Panc1 (cell line): ENCODE measurements around the gene CRIP2.

Experiments
- POLR2AphosphoS5 ChIP-seq: IDR thresholded peaks from 2 replicates; pipeline ENCODE4 v1.6.1; 2012; ENCODE audit warnings: mild to moderate bottlenecking, low read depth, low read length, moderate library complexity
- SIN3A ChIP-seq: IDR thresholded peaks from 2 replicates; pipeline ENCODE4 v1.6.1; 2012; ENCODE audit warnings: low read depth, mild to moderate bottlenecking, low read length, moderate library complexity, borderline replicate concordance; ENCODE audit not compliant: insufficient read depth
- TCF7L2 ChIP-seq: IDR thresholded peaks from 2 replicates; pipeline ENCODE4 v1.6.1; 2011; ENCODE audit warnings: mild to moderate bottlenecking, low read depth, low read length, inconsistent platforms
- TF ChIP-seq, protein P1 (sequence below): fragments of 450-650 bp; IDR thresholded peaks from 2 replicates; pipeline ENCODE4 v1.5.1; 2017; ENCODE audit warnings: mild to moderate bottlenecking
- TF ChIP-seq, protein P2 (sequence below), 2 experiments: IDR thresholded peaks; 2 replicates each; pipeline ENCODE4 v1.6.1; 2011 to 2012; ENCODE audit warnings: low read depth in 2 of 2, control low read depth in 1 of 2, low read length in 1 of 2, mild to moderate bottlenecking in 1 of 2, moderate library complexity in 1 of 2; ENCODE audit not compliant: insufficient read depth in 1 of 2

DNA sequence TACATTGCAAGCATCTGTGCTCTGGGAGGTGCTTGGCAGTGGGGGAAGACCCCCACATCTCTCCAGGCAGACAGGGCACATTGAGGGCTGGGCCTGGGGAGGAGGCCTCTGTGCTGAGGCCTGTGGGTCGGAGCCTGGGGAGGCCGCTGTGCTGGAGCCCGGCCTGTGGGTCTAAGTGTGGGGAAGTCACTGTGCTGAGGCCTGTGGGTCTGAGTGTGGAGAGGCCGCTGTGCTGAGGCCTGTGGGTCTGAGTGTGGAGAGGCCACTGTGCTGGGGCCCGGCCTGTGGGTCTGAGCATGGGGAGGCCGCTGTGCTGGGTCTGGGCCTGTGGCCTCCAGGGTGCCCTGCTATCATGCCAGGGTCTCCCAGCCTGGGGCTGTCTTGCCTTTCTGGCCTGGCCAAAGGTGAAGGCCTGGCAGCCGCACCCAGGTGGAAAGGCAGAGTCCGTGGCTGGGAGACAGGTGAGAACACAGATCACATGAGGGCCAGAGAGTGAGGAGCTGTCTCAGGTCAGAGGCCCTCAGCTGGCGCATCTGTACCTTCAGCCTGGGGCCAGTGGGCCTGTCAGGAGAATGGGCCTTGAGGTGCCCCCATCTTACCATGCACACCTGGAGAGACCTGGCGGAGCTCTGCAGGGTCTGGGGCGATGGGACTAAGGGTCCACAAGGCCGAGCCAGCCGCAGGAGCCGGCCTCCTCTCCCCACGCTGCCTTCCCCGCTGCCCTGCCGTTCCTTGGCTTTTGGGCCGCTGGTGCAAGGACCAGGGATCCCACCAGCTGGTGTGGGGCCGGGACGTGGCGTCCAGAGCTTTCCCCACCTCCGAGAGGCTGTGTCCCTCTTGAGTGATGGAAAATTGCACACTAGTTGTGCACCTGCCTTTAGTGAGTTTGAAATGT lies 18.6 kb upstream of the CRIP2 start:
- TF ChIP-seq, protein P1, sequence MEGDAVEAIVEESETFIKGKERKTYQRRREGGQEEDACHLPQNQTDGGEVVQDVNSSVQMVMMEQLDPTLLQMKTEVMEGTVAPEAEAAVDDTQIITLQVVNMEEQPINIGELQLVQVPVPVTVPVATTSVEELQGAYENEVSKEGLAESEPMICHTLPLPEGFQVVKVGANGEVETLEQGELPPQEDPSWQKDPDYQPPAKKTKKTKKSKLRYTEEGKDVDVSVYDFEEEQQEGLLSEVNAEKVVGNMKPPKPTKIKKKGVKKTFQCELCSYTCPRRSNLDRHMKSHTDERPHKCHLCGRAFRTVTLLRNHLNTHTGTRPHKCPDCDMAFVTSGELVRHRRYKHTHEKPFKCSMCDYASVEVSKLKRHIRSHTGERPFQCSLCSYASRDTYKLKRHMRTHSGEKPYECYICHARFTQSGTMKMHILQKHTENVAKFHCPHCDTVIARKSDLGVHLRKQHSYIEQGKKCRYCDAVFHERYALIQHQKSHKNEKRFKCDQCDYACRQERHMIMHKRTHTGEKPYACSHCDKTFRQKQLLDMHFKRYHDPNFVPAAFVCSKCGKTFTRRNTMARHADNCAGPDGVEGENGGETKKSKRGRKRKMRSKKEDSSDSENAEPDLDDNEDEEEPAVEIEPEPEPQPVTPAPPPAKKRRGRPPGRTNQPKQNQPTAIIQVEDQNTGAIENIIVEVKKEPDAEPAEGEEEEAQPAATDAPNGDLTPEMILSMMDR: no peak
- TF ChIP-seq, protein P2, sequence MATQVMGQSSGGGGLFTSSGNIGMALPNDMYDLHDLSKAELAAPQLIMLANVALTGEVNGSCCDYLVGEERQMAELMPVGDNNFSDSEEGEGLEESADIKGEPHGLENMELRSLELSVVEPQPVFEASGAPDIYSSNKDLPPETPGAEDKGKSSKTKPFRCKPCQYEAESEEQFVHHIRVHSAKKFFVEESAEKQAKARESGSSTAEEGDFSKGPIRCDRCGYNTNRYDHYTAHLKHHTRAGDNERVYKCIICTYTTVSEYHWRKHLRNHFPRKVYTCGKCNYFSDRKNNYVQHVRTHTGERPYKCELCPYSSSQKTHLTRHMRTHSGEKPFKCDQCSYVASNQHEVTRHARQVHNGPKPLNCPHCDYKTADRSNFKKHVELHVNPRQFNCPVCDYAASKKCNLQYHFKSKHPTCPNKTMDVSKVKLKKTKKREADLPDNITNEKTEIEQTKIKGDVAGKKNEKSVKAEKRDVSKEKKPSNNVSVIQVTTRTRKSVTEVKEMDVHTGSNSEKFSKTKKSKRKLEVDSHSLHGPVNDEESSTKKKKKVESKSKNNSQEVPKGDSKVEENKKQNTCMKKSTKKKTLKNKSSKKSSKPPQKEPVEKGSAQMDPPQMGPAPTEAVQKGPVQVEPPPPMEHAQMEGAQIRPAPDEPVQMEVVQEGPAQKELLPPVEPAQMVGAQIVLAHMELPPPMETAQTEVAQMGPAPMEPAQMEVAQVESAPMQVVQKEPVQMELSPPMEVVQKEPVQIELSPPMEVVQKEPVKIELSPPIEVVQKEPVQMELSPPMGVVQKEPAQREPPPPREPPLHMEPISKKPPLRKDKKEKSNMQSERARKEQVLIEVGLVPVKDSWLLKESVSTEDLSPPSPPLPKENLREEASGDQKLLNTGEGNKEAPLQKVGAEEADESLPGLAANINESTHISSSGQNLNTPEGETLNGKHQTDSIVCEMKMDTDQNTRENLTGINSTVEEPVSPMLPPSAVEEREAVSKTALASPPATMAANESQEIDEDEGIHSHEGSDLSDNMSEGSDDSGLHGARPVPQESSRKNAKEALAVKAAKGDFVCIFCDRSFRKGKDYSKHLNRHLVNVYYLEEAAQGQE (IDR thresholded peaks at IDR 0.05; ENCODE audit: insufficient read depth in 1 of 2, low read depth in 2 of 2, low read length in 1 of 2): no peak
- no peak for TF ChIP-seq POLR2AphosphoS5
- TF ChIP-seq TCF7L2: no peak
- no peak for TF ChIP-seq SIN3A
